Measurements from ENCODE around the gene GLIS2.
"Not testable (repeated sequence)": the region's sequence is repeated elsewhere in the genome, so short reads cannot be mapped to it uniquely, and the experiment has no call there.

GLIS2 gene

GRCh38 chr16:4337540-4338088 lies 21.7 kb downstream of the GLIS2 start:
- no peak for DNase-seq

- no peak for DNase-seq
These were observed 22.3 kb downstream of the GLIS2 start for GRCh38 chr16:4338125-4338582.

DNA sequence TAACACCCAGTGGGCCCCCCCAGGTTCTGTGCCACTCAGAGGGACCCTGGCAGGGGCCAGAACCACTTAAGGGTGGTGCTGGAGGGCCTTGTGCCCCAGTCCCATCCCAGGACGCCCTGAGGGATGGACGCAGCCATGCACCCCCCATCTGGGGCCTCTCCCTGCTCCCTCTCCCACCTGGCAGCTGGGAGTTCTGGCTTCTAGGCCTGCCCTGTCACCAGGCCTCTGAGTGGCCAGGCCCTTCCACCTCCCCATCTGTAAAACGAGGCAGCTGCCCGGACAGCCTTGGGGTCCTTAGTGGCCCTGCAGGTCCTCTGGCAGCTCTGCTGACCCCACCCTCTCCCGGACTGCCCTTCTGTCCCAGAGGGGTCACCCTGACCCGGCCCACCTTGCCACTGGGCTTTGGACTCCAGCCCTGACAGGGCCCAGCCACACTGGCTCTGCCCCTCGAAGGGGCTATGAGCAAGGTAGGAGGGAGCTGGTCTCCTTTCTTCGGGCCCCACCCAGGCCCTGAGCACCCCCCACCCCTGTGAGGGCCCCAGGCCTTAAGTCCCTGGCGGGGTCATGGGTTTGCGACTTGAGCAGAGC lies 22.9 kb downstream of the GLIS2 start:
- DNase-seq: no peak

GRCh38 chr16:4339455-4339854 lies 23.6 kb downstream of the GLIS2 start:
- no peak for DNase-seq

- DNase-seq: no peak
These were observed 24.0 kb downstream of the GLIS2 start for GRCh38 chr16:4339909-4340308.

DNA sequence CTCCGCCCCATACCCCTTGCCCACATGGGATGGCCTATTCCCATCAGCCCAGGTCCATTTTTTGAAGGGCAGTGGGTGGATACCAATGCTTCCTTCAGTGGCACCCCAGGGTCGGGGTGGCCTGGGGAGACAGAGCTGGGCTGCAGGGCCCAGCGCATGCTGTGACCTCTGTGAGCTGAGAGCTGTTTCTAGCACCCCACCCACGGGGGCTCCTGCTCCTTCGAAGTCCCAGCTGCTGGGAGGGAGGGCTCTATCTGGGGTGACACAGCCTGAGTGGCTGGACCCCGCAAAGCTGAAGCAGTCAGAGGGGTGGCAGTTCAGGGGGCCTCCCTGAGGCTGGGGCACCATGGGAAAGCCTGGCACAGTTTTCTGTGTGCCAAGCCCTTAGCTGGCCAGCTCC lies 24.6 kb downstream of the GLIS2 start:
- no peak for DNase-seq

DNA sequence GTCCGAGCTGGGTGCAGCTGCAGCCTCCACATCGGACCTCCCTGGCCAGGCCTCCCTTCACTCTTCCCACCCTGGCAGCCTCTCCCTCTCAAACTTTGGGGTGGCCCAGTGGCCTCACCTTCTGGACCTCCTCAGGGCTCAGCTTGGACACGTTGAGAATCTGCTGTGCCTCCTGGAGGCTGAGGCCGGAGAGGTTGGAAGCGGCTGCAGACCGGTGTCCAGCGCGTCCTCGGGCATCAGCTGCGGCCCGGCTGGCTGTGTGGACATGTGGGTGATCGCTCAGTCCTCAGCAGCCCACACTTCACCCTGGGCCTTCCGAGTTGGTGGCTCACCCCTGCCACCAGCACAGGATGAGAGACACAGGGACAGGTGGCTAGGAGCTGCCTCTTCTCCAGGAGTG lies 25.4 kb downstream of the GLIS2 start:
- DNase-seq: no peak

DNA sequence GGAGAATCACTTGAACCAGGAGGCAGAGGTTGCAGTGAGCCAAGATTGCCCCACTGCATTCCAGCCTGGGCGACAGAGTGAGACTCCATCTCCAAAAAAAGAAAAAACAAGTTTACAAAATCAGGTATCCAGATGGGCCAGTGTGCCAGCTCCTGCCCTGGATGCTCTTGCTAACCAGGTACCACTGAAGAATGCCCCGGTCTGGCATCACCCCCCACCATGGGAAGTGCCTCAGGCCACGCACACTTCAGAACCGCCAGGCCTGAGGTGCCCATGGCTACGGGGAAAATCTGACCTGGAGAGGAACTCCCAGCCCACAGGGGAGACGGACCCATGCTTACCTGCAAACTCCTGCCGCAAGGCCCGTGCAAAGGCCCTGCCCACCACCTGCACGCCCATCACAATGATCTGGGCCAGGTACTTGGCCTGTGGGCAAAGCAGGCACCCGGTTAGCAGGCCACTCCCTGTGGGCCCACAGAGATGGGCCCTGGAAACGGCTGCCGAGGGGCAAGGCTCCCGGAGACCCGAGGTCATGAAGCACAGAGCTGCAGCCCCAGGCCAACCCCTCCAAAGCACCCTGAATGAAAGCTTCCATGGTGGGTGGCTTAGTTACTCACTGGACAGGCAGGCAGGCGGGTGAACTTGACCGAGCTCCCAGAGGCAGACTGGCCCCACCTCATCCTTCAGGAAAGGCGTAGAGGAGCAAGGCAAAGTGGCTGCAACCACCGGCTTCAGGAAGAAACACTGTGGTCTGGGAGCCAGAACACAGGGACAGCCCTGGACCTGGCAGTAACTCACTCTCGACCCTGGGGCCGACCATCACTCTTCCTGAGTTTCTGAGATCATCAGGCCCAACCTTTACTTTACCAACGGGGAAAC lies 27.2 kb downstream of the GLIS2 start:
- DNase-seq: no peak

GRCh38 chr16:4344300-4344982 lies 28.6 kb downstream of the GLIS2 start:
- DNase-seq: not testable (repeated sequence)

GRCh38 chr16:4344983-4345835 lies 29.3 kb downstream of the GLIS2 start:
- DNase-seq: no peak

- DNase-seq: no peak
These were observed 30.2 kb downstream of the GLIS2 start for GRCh38 chr16:4345836-4346781.

DNA sequence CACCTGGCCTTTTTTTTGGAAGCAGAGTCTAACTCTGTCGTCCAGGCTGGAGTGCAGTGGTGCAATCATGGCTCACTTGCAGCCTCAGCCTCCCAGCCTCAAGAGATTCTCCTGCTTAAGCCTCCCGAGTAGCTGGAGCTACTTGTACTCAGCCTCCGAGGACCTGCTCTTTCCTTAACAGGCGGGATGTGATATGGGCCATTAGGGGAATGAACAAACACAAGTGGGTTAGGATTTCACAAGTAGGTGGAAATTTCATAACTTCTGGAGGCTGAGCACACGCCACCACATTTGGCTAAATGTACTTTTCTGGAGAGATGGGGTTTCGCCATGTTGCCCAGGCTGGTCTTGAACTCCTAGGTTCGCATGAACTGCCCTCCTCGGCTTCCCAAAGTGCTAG lies 31.1 kb downstream of the GLIS2 start:
- no peak for DNase-seq

DNA sequence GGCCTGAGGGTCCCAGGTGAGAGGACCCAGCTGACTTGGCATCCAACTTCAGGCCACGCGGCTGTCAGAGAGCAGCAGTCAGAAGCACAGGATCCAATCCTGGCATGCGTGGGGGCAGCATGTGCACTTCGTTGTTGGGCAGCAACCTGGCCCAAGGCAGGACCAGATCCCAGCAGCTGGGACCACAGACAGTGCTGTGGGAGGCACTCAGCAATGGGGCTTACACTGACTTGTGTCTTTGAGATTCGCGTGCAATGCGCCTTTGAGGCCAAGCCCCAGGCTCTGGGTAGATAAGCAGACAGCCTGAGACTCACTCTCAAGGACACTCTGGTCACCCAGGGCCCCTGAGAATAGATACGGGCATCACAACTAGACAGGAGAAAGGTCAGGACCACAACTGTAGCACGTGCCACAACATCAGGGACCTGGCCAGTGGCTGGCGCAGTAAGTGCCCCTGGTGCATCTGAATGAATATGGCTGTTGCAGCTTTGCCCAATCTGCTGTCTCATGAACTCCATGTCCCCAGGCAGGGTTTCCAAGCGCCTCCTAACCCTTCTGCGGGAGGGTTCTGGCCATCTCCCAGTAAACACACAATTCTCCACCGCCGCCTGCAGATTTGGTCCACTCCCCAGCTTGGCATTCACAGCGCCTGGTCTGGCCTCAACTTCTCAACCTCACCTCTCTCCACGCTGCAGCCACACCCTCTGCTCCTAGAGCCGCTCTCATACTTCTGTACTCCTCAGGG lies 32.1 kb downstream of the GLIS2 start:
- no peak for DNase-seq

GRCh38 chr16:4349332-4349731 lies 33.5 kb downstream of the GLIS2 start:
- DNase-seq: no peak

- no peak for DNase-seq
These were observed 34.5 kb downstream of the GLIS2 start for GRCh38 chr16:4350365-4350786.

GRCh38 chr16:4350787-4351659 lies 35.2 kb downstream of the GLIS2 start, which contains the start of gene PAM16:
PAM16 (minus strand) TSS chr16:4351321; CDS start chr16:4351234, 87 bp downstream.
- DNase-seq: peak; percentile 98

DNA sequence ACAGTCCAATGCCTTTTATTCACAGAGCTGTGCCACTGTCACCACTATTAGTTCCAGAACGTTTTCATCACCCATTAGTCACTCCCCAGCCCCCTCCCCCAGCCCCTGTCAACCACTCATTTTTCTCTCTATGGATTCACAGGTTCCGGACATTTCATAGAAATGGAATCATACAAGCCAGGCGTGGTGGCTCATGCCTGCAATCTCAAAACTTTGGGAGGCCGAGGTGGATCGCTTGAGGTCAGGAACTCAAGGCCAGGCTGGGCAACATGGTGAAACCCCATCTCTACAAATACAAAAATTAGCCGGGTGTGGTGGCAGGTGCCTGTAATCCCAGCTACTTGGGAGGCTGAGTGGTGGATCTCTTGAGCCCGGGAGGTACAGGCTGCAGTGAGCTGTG lies 36.0 kb downstream of the GLIS2 start:
- DNase-seq: peak; percentile 24

- no peak for DNase-seq
These were observed 37.0 kb downstream of the GLIS2 start for GRCh38 chr16:4352843-4353242.

DNA sequence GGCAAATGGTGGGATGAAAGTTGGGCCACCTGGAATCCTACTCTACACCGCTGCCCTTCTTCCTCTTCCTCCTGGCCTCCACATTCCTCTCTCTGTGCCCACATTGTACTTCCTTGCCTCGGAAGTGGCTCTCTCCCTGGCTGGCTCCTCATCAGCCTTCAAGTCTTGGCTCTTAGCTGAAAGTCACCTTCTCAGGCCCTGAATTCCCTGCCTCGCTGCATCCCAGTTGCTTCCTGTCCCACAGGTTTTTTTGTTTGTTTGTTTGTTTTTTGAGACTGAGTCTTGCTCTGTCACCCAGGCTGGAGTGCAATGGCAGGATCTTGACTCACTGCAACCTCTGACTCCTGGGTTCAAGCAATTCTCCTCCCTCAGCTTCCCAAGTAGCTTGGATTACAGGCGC lies 37.8 kb downstream of the GLIS2 start:
- DNase-seq: no peak

Measured in activated naive CD4-positive, alpha-beta T cell treated with Interleukin-2 at 50 U/mL for 16 hours (primary cell).